Large intestine (tissue), 3 donors: ENCODE measurements around the gene IPO11. TPM values are rescaled to one million over a fixed set of nuclear protein-coding genes. Genes with fewer than 3 reads are reported as not detected.

Experiments
- DNase-seq, 2 donors: peaks; one replicate each; pipeline versions ENCODE4 v3.0.0 to v3.0.0-alpha.2; 2013
- H3K27ac ChIP-seq: one replicate; pipeline ENCODE4 v1.5.1; 2013; ENCODE audit warnings: low read length
- H3K27me3 ChIP-seq: 2 replicates; pipeline ENCODE4 v1.6.1; 2013; ENCODE audit warnings: low read length; ENCODE audit not compliant: control insufficient read depth, insufficient read depth
- H3K36me3 ChIP-seq: 2 replicates; pipeline ENCODE4 v1.6.1; 2013; ENCODE audit warnings: low read length; ENCODE audit not compliant: control insufficient read depth, insufficient read depth
- H3K4me1 ChIP-seq: one replicate; pipeline ENCODE4 v1.6.1; 2013; ENCODE audit warnings: low read length; ENCODE audit not compliant: control insufficient read depth, insufficient read depth
- H3K4me3 ChIP-seq: one replicate; pipeline ENCODE4 v1.5.1; 2013; ENCODE audit warnings: low read length
- H3K9me3 ChIP-seq: one replicate; pipeline ENCODE4 v1.6.1; 2013; ENCODE audit warnings: mild to moderate bottlenecking, low read depth, low read length, moderate library complexity; ENCODE audit not compliant: control insufficient read depth
- WGBS: methylation state at CpG from one replicate; pipeline ENCODE4 v1.1.5; 2013; ENCODE audit warnings: low lambda C conversion rate; ENCODE audit not compliant: insufficient coverage; 5-methylcytosine and 5-hydroxymethylcytosine counted together
- polyA plus RNA-seq: library from polyadenylated mRNA; unstranded; fragments of 120-200 nt; gene quantifications from one replicate; pipeline ENCODE4 v1.2.1, GENCODE V29; 2013

Gene IPO11
- polyA plus RNA-seq, 1 donor, result 20.9 TPM

DNA sequence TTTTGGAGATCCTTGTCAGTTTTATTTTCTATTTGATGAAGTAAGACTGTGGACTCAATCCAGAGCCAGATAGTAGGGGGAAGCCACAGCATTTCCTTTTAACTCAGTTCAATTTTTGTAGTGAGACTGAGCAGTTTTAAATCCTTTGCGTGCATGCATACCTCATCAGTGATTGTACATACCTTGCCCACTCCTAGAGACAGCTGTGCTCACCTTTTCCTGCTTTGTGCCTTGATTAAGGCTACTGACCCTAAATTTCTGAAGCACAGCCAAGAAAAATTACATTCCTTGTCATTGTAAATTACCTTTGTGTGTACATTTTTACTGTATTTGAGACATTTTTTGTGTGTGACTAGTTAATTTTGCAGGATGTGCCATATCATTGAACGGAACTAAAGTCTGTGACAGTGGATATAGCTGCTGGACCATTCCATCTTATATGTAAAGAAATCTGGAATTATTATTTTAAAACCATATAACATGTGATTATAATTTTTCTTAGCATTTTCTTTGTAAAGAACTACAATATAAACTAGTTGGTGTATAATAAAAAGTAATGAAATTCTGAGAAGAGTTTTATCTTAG lies 26.7 kb upstream of the IPO11 start:
- no peaks in the 10 kb centered on the region for H3K27me3 ChIP-seq
- no peaks in the 10 kb centered on the region for H3K4me1 ChIP-seq
- H3K27ac ChIP-seq, result no peak overlapping the region
- H3K9me3 ChIP-seq, result no peaks in the 10 kb centered on the region
- DNase-seq, result no peak
- H3K36me3 ChIP-seq, result peaks cover 45% of the 10 kb centered on the region
- H3K4me3 ChIP-seq, result no peak overlapping the region
- 100% methylated on average over 1 of the region's 2 CpGs for WGBS

DNA sequence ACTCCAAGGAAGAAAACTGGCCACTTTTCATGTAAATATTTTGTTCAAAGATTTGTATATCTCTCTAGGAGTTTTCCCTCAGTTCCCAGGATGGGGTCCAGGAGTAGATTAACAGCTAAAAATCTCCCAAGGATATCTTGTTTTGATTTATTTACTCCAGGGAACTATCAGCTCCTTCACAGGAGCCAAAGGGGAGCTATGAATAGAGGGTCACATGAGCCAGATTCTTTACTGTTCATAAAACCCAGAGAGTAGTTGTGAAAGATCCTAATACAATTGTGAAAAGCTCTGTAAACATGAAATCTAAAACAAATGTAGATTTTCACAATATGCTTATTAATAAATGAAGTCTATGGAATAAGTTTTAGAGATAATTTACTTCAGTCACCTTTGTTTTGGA lies 25.7 kb upstream of the IPO11 start:
- Histone ChIP-seq H3K27me3 (no peaks in the 10 kb centered on the region), H3K4me3 (no peak overlapping the region), H3K36me3 (peaks cover 44% of the 10 kb centered on the region), H3K4me1 (no peaks in the 10 kb centered on the region), H3K9me3 (no peaks in the 10 kb centered on the region), H3K27ac (no peak overlapping the region)
- no peak for DNase-seq

DNA sequence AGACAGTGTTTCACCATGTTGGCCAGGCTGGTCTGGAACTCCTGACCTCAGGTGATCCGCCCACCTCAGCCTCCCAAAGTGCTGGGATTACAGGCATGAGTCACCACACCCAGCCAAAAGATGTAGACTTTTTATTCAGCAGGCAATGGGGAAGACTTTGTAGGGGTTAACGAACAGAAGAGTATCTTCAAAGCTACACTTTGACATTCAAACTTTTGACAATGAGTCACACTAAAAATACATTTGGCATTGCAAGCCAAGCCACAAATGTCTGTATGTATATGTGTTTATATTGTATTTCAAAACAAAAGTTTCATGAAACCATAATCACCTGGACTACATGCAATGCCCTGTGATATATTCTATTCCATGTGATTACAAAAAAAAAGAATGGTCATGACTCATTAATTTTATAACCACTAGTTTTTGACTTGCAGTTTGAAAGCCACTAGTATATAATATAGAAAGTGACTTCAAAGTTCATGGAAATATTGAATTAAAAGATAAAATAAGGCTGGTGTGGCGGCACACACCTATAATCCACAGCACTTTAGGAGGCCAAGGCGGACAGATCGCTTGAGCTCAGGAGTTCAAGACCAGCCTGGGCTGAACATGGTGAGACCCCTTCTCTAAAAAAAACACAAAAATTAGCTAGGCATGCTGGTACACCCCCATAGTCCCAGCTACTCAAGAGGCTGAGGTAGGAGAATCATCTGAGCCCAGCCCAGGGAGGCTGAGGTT lies 17.2 kb upstream of the IPO11 start:
- H3K27ac ChIP-seq, result no peak overlapping the region
- no peaks in the 10 kb centered on the region for H3K9me3 ChIP-seq
- H3K36me3 ChIP-seq, result peaks cover 35% of the 10 kb centered on the region
- no peaks in the 10 kb centered on the region for H3K4me1 ChIP-seq
- no peaks in the 10 kb centered on the region for H3K27me3 ChIP-seq
- no peak overlapping the region for H3K4me3 ChIP-seq
- no peak for DNase-seq
- WGBS, result 86% methylated on average over 1 of the region's 5 CpGs

DNA sequence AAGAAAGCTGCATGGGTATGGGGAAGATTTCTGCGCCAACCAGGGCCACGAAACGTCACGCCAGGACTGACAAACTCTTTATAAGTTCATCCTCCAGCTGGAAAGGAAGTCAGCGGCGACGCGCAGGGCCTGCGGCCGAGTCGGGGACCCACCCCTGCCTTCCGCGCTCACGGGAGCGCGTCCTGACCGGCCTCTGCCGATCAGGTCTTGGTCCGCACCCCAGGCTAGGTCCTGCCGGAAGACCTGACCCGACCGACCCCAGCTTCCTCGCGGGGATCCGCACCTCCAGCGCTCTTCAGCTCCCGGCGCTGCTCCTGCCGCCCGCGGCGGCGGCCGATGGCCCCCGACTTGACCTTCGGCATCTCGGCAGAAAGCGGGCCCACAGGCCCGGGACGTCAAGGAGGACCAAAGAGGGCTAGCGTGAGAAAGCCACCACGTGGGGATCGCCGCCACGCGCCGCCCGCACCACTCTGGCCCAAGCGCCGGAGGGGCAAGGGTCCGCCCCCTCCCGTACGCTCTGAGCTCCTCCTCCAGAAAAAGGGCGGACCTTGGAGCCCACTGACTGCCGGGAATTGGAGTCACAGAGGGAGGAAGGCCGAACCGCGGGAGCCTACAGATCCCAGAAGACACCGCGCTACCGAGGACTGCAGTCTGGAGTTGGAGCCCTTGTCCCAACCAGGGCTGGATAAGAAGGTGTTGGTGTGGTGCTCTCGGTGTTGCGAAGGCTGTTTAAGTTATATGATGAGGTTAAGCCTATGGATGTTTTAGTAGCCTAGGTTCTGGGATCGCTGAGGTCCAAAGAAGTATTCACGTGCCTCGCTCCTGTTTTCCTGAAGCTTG lies 8.9 kb upstream of the IPO11 start, which contains the start of gene DIMT1:
Gene DIMT1, minus strand, starts transcription at position 495 of the 840 bp plus-strand sequence. Its CDS starts 133 bp downstream, at position 362.
- H3K4me3 ChIP-seq, result peak within 1 kb of the TSS; percentile 98
- peaks cover 6% of the 10 kb centered on the region for H3K36me3 ChIP-seq
- peak within 1 kb of the TSS; percentile 98 for H3K27ac ChIP-seq
- peaks cover 4% of the 10 kb centered on the region for H3K9me3 ChIP-seq
- H3K4me1 ChIP-seq, result peaks cover 4% of the 10 kb centered on the region
- DNase-seq, result peak; percentile 97 to 98
- H3K27me3 ChIP-seq, result no peaks in the 10 kb centered on the region
- no CpG with 5 or more reads among the region's 66 CpGs for WGBS

DNA sequence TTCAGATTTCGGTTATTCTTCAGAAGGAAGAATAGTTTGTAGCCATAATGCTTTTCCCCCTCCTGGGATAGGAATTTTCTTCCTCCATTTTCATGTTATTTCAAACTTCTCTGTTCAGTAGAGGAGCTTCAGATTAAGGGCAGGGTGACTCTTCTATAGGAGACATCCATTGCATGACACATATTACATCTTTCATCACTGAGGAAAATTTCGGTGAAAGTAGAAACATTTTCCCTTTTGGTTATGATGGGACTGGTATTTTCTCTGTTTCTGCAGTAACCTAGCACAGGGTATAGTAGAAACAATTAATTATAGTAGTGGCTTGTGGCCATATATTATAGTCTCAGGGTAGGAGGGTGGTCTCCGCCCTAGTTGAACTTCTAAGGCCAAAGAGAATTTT lies 1.1 kb downstream of the IPO11 start:
- peaks cover 3% of the 10 kb centered on the region for H3K36me3 ChIP-seq
- H3K27ac ChIP-seq, result no peak overlapping the region
- DNase-seq, result no peak
- H3K27me3 ChIP-seq, result no peaks in the 10 kb centered on the region
- WGBS, result no CpG with 5 or more reads among the region's 3 CpGs
- H3K9me3 ChIP-seq, result no peaks in the 10 kb centered on the region
- H3K4me3 ChIP-seq, result peak overlapping the region; percentile 97
- peaks cover 4% of the 10 kb centered on the region for H3K4me1 ChIP-seq

DNA sequence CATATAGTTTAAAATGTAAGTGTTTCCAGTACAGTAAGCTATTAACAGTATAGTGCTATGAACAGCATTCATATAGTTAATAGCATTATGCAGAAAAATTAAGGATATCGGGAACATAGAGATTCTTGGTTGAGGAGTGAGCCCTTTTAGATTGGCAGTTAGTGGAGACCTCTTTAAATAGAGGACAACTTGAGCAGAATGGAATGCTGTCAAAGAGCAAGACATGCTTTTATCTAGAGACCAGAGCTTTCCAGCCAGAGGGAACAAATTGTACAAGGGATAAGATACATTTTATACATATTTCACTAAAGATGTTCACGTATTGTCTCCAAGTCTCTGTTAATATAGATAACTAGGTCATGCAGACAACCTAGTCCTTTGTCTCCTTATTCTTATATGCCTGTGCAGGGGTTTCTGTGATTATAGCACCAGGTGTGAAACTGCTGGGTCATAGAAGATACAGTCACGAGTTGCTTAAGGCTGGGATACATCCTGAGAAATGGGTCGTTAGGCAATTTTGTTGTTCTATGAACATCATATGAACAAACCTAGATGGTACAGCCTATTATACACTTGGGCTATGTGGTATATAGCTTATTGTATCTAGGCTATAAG lies 6.0 kb downstream of the IPO11 start:
- Histone ChIP-seq H3K27ac (no peak overlapping the region), H3K27me3 (no peaks in the 10 kb centered on the region), H3K4me1 (no peaks in the 10 kb centered on the region), H3K4me3 (no peak overlapping the region), H3K9me3 (no peaks in the 10 kb centered on the region), H3K36me3 (peaks cover 3% of the 10 kb centered on the region)
- no peak for DNase-seq
- 100% methylated on average over 1 of the region's 4 CpGs for WGBS

DNA sequence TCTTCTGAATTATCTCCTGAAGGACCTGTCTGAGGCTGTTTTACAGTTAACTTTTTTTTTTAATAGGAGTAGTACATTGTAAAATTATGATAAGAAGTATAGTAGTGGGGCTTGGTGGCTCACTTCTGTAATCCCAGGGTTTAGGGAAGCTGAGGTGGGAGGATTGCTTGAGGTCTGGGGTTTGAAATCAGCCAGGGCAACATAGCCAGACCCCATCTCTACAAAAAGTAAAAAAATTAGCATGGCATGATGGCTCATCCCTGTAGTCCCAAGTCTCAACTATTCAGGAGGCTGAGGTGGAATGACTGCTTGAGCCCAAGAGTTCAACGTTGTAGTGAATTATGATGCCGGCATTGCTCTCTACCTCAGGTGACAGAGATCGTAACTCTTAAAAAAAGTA lies 7.0 kb downstream of the IPO11 start:
- H3K36me3 ChIP-seq, result peaks cover 3% of the 10 kb centered on the region
- H3K27me3 ChIP-seq, result no peaks in the 10 kb centered on the region
- no peak overlapping the region for H3K27ac ChIP-seq
- no CpG with 5 or more reads among the region's 3 CpGs for WGBS
- H3K4me3 ChIP-seq, result no peak overlapping the region
- H3K4me1 ChIP-seq, result no peaks in the 10 kb centered on the region
- no peak for DNase-seq
- H3K9me3 ChIP-seq, result no peaks in the 10 kb centered on the region

DNA sequence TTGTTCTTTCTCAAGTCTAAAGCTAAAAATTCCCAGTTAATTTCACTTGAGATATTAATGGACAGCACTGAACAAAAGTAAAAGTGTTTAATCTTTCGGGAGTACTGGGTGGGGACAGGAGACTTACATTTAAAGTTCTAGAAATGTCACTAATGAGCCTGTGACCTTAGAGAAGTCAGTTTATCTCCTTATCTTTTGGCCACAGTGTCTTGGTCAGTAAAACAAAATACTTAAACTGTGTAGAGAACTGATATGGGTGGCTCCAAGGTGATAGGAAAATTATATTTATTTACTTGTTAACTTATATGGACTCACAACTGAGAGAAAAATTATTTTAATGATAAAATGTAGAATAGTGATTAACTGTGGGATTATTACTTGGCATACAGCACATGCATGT lies 8.9 kb downstream of the IPO11 start:
- Histone ChIP-seq H3K36me3 (peaks cover 3% of the 10 kb centered on the region), H3K27me3 (no peaks in the 10 kb centered on the region), H3K27ac (no peak overlapping the region), H3K4me3 (no peak overlapping the region), H3K4me1 (no peaks in the 10 kb centered on the region), H3K9me3 (no peaks in the 10 kb centered on the region)
- DNase-seq, result no peak
- WGBS, result no CpG with 5 or more reads among the region's 1 CpG

DNA sequence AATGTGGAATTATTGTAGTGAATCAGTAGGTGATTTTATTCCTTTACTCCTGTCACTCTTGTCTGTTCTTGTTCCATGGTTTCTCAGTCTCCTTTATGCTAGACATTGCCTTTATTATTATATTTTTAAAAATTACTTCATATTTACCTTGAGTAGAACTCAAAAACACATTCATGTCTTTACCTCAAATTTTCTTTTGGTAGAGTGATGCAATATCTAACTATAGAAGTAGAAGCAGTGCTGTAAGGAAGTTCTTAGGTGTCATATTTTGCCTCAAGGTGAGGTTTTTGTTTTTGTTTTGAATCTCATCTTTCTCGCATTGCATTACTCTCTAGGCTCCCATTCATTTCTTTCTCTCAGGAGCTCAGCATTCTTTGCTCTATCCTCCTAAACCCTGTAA lies 12.2 kb downstream of the IPO11 start:
- Histone ChIP-seq H3K9me3 (no peaks in the 10 kb centered on the region), H3K27me3 (no peaks in the 10 kb centered on the region), H3K36me3 (no peaks in the 10 kb centered on the region), H3K4me1 (no peaks in the 10 kb centered on the region), H3K27ac (no peak overlapping the region), H3K4me3 (no peak overlapping the region)
- no CpG with 5 or more reads among the region's 1 CpG for WGBS
- no peak for DNase-seq
